HepG2 (cell line): Measurements from ENCODE around the gene GGCT. TPM values are rescaled to one million over a fixed set of nuclear protein-coding genes. Genes with fewer than 3 reads are reported as not detected.
"Not testable (repeated sequence)": the region's sequence is repeated elsewhere in the genome, so short reads cannot be mapped to it uniquely, and the experiment has no call there.

ENCODE experiments used
- ATAC-seq: fragments of 200-7000 bp; cut with Tn5 transposase; 3 replicates; pipeline ENCODE4 v1.9.1; 2020; ENCODE audit warnings: mild to moderate bottlenecking, moderate library complexity
- BruUV-seq: library from RNA; stranded (reverse); fragments of 400-500 nt; replicated peaks from 2 replicates; lab custom pipeline; 2021; lab: Mats Ljungman, UMichigan
- CTCF ChIA-PET: fragments of 300-600 bp; formaldehyde crosslinking; extraction: SDS; loops from one replicate; lab custom pipeline; 2021; ENCODE audit warnings: low total read pairs, inconsistent platforms, low intra/inter-chr PET ratio; lab: Yijun Ruan, JAX
- POLR2A ChIA-PET: fragments of 350-600 bp; sonication (Branson Sonifier 250); formaldehyde crosslinking; loops from one replicate; lab custom pipeline; 2020; ENCODE audit warnings: antibody characterized with exemption, inconsistent platforms; lab: Yijun Ruan, JAX
- DNase-seq: peaks from one replicate; pipeline ENCODE4 v3.0.0-alpha.2; 2015; ENCODE audit warnings: low spot score
- FAIRE-seq: peaks from 3 replicates; lab custom pipeline; 2011; peaks lifted over from hg19 to GRCh38; lab: Jason Lieb, UNC
- H2AFZ ChIP-seq: one replicate; pipeline ENCODE4 v1.6.1; 2011; ENCODE audit warnings: low read length, inconsistent platforms
- H3K27ac ChIP-seq: fragments of 300-600 bp; 3 replicates; pipeline ENCODE4 v1.8.0; 2011; ENCODE audit warnings: mixed run types, mild to moderate bottlenecking, mixed read lengths, low read length, inconsistent platforms; ENCODE audit not compliant: insufficient read depth; ENCODE audit errors: extremely low read length
- H3K27me3 ChIP-seq, 2 experiments: fragments of 200-600 bp in 1 of 2; 2 replicates in 1 of 2; 3 replicates in 1 of 2; pipeline versions ENCODE4 v1.6.0 to v1.8.0; 2011; ENCODE audit warnings: low read length in 2 of 2, mild to moderate bottlenecking in 2 of 2, moderate library complexity in 2 of 2, inconsistent platforms in 1 of 2; ENCODE audit not compliant: insufficient read depth in 2 of 2, control insufficient read depth in 1 of 2
- H3K36me3 ChIP-seq, 2 experiments: fragments of 200-600 bp in 1 of 2; replicated peaks in 1 of 2; 2 replicates in 1 of 2; 3 replicates in 1 of 2; pipeline versions ENCODE4 v1.5.1 to v1.8.0; 2011; ENCODE audit warnings: low read length in 2 of 2, inconsistent platforms in 1 of 2; ENCODE audit not compliant: insufficient read depth in 2 of 2, control insufficient read depth in 1 of 2
- H3K4me1 ChIP-seq: 2 replicates; pipeline ENCODE4 v1.5.1; 2012; ENCODE audit warnings: low read length, inconsistent platforms; ENCODE audit not compliant: insufficient read depth
- H3K4me2 ChIP-seq: 2 replicates; pipeline ENCODE4 v1.6.0; 2011; ENCODE audit warnings: low read depth, low read length, inconsistent platforms
- H3K4me3 ChIP-seq, 3 experiments: fragments of 200-600 bp in 1 of 3; sonication (generic), shearing (Covaris generic) in 1 of 3; replicated peaks in 1 of 3; 2 replicates each; pipeline ENCODE4 v1.5.1; 2011 to 2016; ENCODE audit warnings: low read length in 3 of 3, inconsistent platforms in 2 of 3, low read depth in 2 of 3, mild to moderate bottlenecking in 2 of 3, control low read depth in 1 of 3, mixed read lengths in 1 of 3; ENCODE audit not compliant: insufficient read depth in 1 of 3
- H3K79me2 ChIP-seq: one replicate; pipeline ENCODE4 v1.6.1; 2011; ENCODE audit warnings: low read length, inconsistent platforms; ENCODE audit not compliant: insufficient read depth
- H3K9ac ChIP-seq: 2 replicates; pipeline ENCODE4 v1.6.0; 2011; ENCODE audit warnings: mild to moderate bottlenecking, low read depth, low read length, inconsistent platforms; ENCODE audit not compliant: insufficient read depth
- H3K9me3 ChIP-seq: 2 replicates; pipeline ENCODE4 v1.5.1; 2012; ENCODE audit warnings: mild to moderate bottlenecking, low read length
- H4K20me1 ChIP-seq: 2 replicates; pipeline ENCODE4 v1.6.0; 2011; ENCODE audit warnings: inconsistent platforms, mild to moderate bottlenecking, low read length, moderate library complexity; ENCODE audit not compliant: insufficient read depth
- STAG1 ChIP-seq: sonication (generic); formaldehyde crosslinking; IDR thresholded peaks from 2 replicates; pipeline ENCODE4 v1.4.0; 2020; ENCODE audit warnings: missing genetic modification reagents
- ZNF333 ChIP-seq: sonication (generic); formaldehyde crosslinking; IDR thresholded peaks from 2 replicates; pipeline ENCODE4 v1.4.0; 2020; ENCODE audit warnings: mild to moderate bottlenecking, missing genetic modification reagents, borderline replicate concordance
- ZNF746 ChIP-seq: sonication (generic); formaldehyde crosslinking; IDR thresholded peaks from 2 replicates; pipeline ENCODE4 v1.8.0; 2022; ENCODE audit warnings: mild to moderate bottlenecking, missing genetic modification reagents
- WGBS: methylation state at CpG from one replicate; pipeline ENCODE4 v1.1.6; 2017; ENCODE audit warnings: low lambda C conversion rate; 5-methylcytosine and 5-hydroxymethylcytosine counted together
- in situ Hi-C: cut with HindIII; loops from 2 replicates; pipeline ENCODE4 v1.10.0; 2017; ENCODE audit warnings: low pct_unique_long_range_greater_than_20kb; ENCODE audit not compliant: extremely low pct_ligation_motif_present
- intact Hi-C: fragments of 100-400 bp; cut with micrococcal nuclease; formaldehyde crosslinking; loops from one replicate; pipeline ENCODE4 v1.10.0; 2022; ENCODE audit not compliant: unreplicated experiment
- polyA plus RNA-seq, 8 experiments: library from polyadenylated mRNA; depleted of rRNA in 3 of 8; stranded (reverse) in 7 of 8; unstranded in 1 of 8; fragments of >200 nt; fragmentation: Illumina TruSeq in 4 of 8; extraction: Trizol in 4 of 8; gene quantifications; 2 replicates each; pipeline versions ENCODE4 v1.2.1 to v1.2.3, GENCODE V29; 2011 to 2016; ENCODE audit warnings: low read depth in 4 of 8, missing spikeins in 1 of 8, mixed read lengths in 1 of 8; ENCODE audit not compliant: insufficient read depth in 1 of 8
- total RNA-seq, 5 experiments: library from RNA; depleted of rRNA; stranded (reverse); fragments of >200 nt; fragmentation: Illumina TruSeq; extraction: Trizol; gene quantifications; 2 replicates each; pipeline ENCODE4 v1.2.3, GENCODE V29; 2016; ENCODE audit warnings: low read depth in 1 of 5
- TF ChIP-seq, protein P1 (sequence below): sonication (generic); formaldehyde crosslinking; IDR thresholded peaks from 2 replicates; pipeline ENCODE4 v1.4.0; 2020; ENCODE audit warnings: mild to moderate bottlenecking, missing genetic modification reagents
- TF ChIP-seq, protein P2 (sequence below): sonication (generic); formaldehyde crosslinking; IDR thresholded peaks from 2 replicates; pipeline ENCODE4 v1.8.1; 2023; ENCODE audit warnings: mild to moderate bottlenecking, inconsistent platforms, moderate library complexity, missing genetic modification reagents, borderline replicate concordance

Gene GGCT
- total and polyA plus RNA-seq, 2 of the 13 experiments (the other 11 are each of a cell fraction or from before 2014, with no cell fraction given): 19.5 to 78.3 TPM

DNA sequence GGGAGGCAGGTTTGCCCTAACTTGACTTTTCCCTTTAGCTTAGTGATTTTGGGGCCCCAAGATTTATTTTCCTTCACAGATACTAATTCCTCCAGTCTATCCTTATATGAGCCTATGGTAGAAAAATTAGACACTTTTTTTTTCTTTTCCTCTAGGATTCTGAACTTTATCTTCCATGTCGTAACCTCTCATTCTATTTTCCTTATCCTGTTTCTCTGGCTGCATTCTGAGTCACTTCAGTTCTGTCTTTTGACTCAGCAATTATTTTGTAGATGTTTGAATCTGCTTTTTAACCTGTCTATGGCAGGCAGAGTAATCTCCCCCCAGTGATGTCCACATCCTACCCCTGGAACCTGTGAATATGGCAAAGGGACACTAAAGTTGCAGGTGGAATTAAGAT lies 19.0 kb downstream of the GGCT start (continued):
- TF ChIP-seq, protein P1, sequence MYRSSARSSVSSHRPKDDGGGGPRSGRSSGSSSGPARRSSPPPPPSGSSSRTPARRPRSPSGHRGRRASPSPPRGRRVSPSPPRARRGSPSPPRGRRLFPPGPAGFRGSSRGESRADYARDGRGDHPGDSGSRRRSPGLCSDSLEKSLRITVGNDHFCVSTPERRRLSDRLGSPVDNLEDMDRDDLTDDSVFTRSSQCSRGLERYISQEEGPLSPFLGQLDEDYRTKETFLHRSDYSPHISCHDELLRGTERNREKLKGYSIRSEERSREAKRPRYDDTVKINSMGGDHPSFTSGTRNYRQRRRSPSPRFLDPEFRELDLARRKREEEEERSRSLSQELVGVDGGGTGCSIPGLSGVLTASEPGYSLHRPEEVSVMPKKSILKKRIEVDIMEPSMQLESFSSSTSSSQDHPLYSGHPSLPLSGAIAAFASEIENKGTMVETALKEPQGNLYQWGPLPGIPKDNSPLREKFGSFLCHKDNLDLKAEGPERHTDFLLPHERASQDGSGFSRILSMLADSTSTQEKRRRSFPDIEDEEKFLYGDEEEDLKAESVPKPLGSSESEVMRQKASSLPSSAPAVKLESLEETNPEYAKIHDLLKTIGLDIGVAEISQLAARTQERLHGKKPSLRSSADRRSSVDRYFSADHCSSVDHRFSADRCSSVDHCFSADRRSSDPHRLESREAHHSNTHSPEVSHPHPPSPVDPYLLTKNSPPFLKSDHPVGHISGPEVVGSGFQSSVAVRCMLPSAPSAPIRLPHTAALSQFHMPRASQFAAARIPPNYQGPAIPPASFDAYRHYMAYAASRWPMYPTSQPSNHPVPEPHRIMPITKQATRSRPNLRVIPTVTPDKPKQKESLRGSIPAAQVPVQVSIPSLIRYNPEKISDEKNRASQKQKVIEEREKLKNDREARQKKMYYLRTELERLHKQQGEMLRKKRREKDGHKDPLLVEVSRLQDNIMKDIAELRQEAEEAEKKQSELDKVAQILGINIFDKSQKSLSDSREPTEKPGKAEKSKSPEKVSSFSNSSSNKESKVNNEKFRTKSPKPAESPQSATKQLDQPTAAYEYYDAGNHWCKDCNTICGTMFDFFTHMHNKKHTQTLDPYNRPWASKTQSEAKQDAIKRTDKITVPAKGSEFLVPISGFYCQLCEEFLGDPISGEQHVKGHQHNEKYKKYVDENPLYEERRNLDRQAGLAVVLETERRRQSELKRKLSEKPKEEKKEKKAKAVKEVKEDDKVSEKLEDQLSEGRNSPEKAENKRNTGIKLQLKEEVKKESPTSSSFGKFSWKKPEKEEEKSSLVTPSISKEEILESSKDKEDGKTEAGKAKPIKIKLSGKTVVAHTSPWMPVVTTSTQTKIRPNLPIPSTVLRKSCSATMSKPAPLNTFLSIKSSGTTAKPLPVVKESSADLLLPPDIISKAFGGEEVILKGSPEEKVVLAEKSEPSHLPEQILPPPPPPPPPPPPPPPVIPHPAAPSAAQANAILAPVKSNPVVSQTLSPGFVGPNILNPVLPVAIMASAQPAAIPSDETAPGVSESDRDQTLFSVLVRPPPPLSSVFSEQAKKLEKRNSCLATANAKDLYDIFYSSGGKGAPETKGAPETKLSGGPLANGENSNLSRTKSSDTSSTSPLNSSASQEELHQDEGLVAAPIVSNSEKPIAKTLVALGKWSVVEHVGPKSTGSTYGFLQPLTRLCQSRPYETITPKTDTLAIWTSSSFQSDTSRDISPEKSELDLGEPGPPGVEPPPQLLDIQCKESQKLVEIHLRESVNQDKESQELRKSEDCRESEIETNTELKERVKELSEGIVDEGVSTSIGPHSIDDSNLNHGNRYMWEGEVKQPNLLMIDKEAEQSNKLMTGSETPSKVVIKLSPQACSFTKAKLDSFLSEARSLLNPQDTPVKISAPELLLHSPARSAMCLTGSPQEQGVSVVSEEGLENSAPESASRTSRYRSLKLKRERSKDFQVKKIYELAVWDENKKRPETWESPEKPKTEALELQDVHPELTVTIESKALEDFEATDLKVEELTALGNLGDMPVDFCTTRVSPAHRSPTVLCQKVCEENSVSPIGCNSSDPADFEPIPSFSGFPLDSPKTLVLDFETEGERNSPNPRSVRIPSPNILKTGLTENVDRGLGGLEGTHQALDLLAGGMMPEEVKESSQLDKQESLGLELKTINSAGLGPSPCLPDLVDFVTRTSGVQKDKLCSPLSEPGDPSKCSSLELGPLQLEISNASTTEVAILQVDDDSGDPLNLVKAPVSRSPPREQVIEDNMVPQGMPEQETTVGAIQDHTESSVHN (CRISPR knock-in tag): no peak
- TF ChIP-seq, protein P2, sequence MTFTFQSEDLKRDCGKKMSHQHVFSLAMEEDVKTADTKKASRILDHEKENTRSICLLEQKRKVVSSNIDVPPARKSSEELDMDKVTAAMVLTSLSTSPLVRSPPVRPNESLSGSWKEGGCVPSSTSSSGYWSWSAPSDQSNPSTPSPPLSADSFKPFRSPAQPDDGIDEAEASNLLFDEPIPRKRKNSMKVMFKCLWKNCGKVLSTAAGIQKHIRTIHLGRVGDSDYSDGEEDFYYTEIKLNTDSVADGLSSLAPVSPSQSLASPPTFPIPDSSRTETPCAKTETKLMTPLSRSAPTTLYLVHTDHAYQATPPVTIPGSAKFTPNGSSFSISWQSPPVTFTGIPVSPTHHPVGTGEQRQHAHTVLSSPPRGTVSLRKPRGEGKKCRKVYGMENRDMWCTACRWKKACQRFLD (CRISPR knock-in tag): no peak
- TF ChIP-seq STAG1: no peak
- no peak for TF ChIP-seq ZNF746
- no peak for TF ChIP-seq ZNF333 (CRISPR knock-in tag)

DNA sequence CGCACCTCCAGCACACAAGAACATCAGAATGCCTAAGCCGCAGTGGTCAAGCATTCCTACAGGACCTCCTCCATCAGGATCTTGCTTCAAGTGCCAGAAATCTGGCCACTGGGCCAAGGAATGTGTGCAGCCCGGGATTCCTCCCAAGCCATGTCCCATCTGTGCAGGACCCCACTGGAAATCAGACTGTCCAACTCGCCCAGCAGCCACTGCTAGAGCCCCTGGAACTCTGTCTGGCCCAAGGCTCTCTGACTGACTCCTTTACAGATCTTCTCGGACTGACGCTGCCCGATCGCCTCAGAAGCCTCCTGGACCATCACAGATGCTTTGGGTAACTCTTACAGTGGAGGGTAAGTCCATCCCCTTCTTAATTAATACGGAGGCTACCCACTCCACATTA lies 23.2 kb downstream of the GGCT start:
- H3K36me3 ChIP-seq, H3K79me2 ChIP-seq, H3K9me3 ChIP-seq, H3K9ac ChIP-seq, intact Hi-C loops, H3K4me3 ChIP-seq, ATAC-seq, H2AFZ ChIP-seq, in situ Hi-C loops, DNase-seq, H3K4me2 ChIP-seq, FAIRE-seq, H3K27ac ChIP-seq, H4K20me1 ChIP-seq, CTCF ChIA-PET, BruUV-seq, POLR2A ChIA-PET: not testable (repeated sequence)
- Histone ChIP-seq H3K4me1 (peaks cover 34% of the 10 kb centered on the region), H3K27me3 (peaks cover 1 to 14% of the 10 kb centered on the region in 2 experiments; a peak in 2 of 5 replicates)
- 56% methylated on average over 5 of the region's 9 CpGs for WGBS
